Upper lobe of left lung (tissue), 4 donors: Measurements from ENCODE around the gene RCL1.

Experiments used
- CTCF ChIP-seq, 6 experiments: fragments of 450-650 bp in 4 of 6; fragments of 200-600 bp in 2 of 6; sonication (generic) in 2 of 6; IDR thresholded peaks; one replicate each; pipeline ENCODE4 v1.5.1; 2016 to 2019; ENCODE audit warnings: antibody characterized with exemption in 6 of 6
- EP300 ChIP-seq, 4 donors: sonication (generic); formaldehyde crosslinking; IDR thresholded peaks; one replicate each; pipeline ENCODE4 v1.5.1; 2017; ENCODE audit warnings: antibody characterized with exemption in 4 of 4, control low read depth in 2 of 4
- POLR2A ChIP-seq, 4 donors: fragments of 450-650 bp; IDR thresholded peaks; one replicate each; pipeline ENCODE4 v1.5.1; 2016 to 2017; ENCODE audit warnings: antibody characterized with exemption in 4 of 4, mild to moderate bottlenecking in 2 of 4
- POLR2AphosphoS5 ChIP-seq, 2 donors: sonication (generic); formaldehyde crosslinking; IDR thresholded peaks; one replicate each; pipeline ENCODE4 v1.5.1; 2017; ENCODE audit warnings: antibody characterized with exemption in 2 of 2

DNA sequence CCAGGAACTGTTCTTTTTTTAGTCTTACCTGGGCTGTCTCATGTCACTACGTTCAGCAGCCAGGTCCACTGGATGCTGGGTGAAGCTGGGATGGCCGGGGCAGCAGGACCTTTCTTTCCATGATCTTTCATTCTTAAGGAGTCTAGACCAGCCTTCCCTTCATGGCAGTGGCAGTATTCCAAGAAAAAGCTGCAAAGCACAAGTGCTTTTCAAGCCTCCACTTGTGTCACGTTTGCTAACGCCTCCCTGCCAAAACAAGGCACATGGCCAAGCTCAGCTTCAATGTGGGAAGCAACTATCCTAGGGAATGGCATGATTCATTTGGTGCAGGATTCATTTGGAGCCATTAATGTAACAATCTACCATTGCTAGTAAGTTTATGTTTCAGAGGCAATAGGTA, 94.8 kb downstream of the RCL1 start:
- TF ChIP-seq CTCF (IDR thresholded peaks at IDR 0.05) (no peak), POLR2A (IDR thresholded peaks at IDR 0.05) (no peak), EP300 (IDR thresholded peaks at IDR 0.05) (peak in 1 of 4 donors; percentile 71), POLR2AphosphoS5 (IDR thresholded peaks at IDR 0.05) (peak; percentile 31 to 53)
